GOT3 (cell line): ENCODE results near the gene RGS18.
"Not testable (repeated sequence)": the region's sequence is repeated elsewhere in the genome, so short reads cannot be mapped to it uniquely, and the experiment has no call there.

ENCODE experiments used
- DNase-seq: peaks from one replicate; lab custom pipeline; 2025; ENCODE audit warnings: mixed read lengths; lab: John Stamatoyannopoulos, UW

The RGS18 gene

DNA sequence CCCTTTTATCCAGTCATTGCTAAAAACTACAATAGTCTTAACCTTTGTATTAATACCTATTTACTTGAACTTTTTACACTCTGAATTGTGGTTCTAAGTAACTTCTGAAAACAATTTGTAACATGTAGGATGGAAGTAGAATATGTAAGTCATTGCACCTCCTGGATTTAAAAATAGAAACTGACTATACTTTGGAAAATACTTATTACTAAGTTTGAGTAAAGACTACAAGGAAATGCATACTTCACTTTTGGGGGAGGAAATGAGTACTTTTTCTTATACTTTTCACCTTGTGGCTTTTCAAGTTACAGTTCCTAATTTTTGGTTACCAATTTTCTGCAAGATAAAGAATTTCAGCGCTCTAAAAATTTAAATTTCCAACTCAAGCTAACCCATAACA, 8.7 kb downstream of the RGS18 start:
- DNase-seq = no peak

GRCh38 chr1:192167911-192168700, 9.8 kb downstream of the RGS18 start:
- DNase-seq = no peak

DNA sequence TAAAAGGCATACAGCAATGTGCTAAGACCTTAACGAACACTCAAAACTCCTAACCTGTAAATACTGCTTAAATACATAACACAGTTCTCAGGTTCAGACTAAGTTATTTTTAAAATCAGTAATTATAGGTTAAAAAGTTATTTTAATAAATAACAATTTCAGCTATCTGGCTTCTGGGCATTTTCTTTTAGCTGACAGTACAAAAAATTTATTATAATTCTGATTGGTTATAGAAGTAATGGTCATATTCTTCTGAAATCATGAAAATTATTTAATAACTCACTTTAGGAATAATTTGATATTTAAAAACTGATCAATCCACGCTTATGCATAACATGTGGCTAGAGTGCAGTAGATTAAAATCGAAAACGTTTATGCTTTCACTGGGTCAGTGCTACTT, 10.7 kb downstream of the RGS18 start:
- DNase-seq = no peak

- DNase-seq = no peak
Measured at GRCh38 chr1:192170196-192170984, 12.1 kb downstream of the RGS18 start.

- no peak for DNase-seq
Measured at GRCh38 chr1:192171123-192171522, 12.9 kb downstream of the RGS18 start.

GRCh38 chr1:192175971-192176370, 17.7 kb downstream of the RGS18 start:
- no peak for DNase-seq

GRCh38 chr1:192183788-192184187, 25.5 kb downstream of the RGS18 start:
- DNase-seq = no peak

DNA sequence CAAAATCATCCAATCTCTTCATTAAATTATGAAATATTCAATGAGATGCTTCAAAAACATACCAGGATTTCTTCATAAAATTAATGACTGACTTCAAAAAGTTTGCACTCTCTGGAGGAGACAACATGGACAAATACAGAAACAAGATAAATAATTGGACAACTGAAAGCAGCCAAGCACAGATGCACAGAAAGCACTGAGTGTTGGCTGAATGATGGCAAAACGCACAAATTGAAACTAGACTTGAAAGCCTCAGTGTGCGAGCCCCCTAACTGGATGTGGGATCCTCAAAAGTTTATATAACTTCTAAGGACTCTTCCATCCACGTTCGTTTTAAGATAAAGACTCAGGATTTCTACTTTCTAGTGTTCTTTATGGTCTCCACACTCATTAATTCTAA, 27.9 kb downstream of the RGS18 start:
- no peak for DNase-seq

DNA sequence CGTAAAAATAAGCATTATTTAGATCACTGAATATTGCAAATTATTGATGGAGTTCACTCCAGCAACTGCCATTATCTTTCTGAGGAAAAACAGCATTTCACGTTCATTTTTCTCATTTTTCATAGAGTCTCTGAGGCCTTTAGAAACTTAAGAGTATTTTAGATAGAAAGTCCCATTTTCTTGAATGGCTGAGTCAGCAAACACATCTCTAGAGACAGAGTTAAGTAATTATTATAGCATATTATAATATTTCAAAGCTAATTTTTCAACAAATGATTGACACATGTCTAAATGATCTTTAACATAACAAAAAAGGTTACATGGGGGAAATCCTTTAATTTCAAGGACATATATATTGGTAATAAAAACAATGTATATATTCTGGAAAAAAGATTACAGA, 31.8 kb downstream of the RGS18 start:
- DNase-seq = no peak

- DNase-seq = no peak
Measured at GRCh38 chr1:192201303-192201702, 43.0 kb downstream of the RGS18 start.

GRCh38 chr1:192224396-192224795, 66.1 kb downstream of the RGS18 start:
- no peak for DNase-seq

- DNase-seq = no peak
Measured at GRCh38 chr1:192224846-192225245, 66.6 kb downstream of the RGS18 start.

GRCh38 chr1:192225266-192225665, 67.0 kb downstream of the RGS18 start:
- no peak for DNase-seq

DNA sequence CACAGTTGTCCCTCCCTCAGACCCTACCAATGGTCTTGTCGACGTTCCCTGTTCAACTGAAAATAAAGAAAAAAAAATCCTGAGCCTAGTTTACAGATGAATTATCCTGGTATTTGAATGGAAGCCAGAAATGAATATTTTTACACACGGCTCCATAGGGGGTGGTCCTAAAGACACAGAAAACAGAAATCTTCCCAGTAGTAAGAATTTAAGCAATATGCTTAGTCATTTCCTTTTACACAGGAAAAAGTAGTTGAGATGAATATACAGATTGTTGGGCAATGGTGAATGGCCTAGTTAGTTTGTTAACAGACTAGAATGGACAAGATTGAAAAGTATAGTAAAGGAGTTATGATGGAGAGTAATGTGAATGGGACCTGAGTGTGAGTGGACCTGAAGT, 67.4 kb downstream of the RGS18 start:
- no peak for DNase-seq

GRCh38 chr1:192227330-192227729, 69.1 kb downstream of the RGS18 start:
- DNase-seq = no peak

- DNase-seq = not testable (repeated sequence)
Measured at GRCh38 chr1:192227980-192228379, 69.7 kb downstream of the RGS18 start.

- DNase-seq = no peak
Measured at GRCh38 chr1:192232817-192233417, 74.7 kb downstream of the RGS18 start.

DNA sequence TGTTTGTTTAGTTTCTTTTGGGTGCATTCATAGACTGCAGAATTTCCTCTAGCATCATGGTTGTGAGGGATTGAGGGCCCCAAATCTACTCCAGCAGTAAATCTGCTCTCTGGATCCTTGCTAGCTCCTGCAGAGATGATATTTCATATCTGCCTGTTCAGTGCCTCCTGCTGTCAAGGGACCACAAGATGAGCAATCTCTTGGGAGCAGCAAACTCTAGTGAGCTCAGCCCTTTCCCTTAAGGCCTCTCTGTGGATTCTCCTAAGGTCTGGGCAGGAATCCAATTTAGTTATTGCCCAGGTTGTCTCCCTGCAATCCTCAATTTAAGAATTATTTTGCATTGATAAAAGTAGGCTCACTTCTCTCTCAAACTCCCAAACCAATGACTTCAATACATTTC, 76.9 kb downstream of the RGS18 start:
- no peak for DNase-seq
